ENCODE measurements around the gene IFT80. TPM values are rescaled to one million over a fixed set of nuclear protein-coding genes. Genes with fewer than 3 reads are reported as not detected.

Gene IFT80
- polyA plus RNA-seq, 1 of the 3 experiments (the other 2 are of a cell fraction) = 10.5 TPM

- Histone ChIP-seq H3K9ac (no peak overlapping the region), H4K20me1 (ENCODE audit: insufficient read depth) (no peaks in the 10 kb centered on the region), H3K4me1 (ENCODE audit: control insufficient read depth in 1 of 2, insufficient read depth in 2 of 2, low read depth in 1 of 2, low read length in 1 of 2) (no peaks in the 10 kb centered on the region), H2AFZ (ENCODE audit: low read depth) (no peak overlapping the region), H3K4me2 (no peak overlapping the region), H3K4me3 (ENCODE audit: low read depth in 2 of 2, low read length in 1 of 2) (no peak overlapping the region), H3K36me3 (replicated peaks in 1 of 2; ENCODE audit: control insufficient read depth in 1 of 2, insufficient read depth in 2 of 2, low read length in 1 of 2) (no peaks in the 10 kb centered on the region), H3F3A (replicated peaks; ENCODE audit: insufficient read depth) (no peaks in the 10 kb centered on the region), H3K79me2 (ENCODE audit: insufficient read depth) (no peaks in the 10 kb centered on the region), H3K27me3 (ENCODE audit: insufficient read depth) (no peaks in the 10 kb centered on the region), H3K9me2 (no peaks in the 10 kb centered on the region), H3K27ac (ENCODE audit: low read depth in 2 of 2, low read length in 1 of 2) (no peak overlapping the region), H3K9me3 (no peaks in the 10 kb centered on the region)
- WGBS (ENCODE audit: low lambda C conversion rate) = 58% methylated on average over 1 of the region's 1 CpG
- ChIA-PET POLR2A (no interaction called here), CTCF (interaction anchor here (1.3 kb wide), 1 partner anchor 10 kb away, joined by 4 read pairs; no protein-coding TSS in a partner anchor)
- no peak for DNase-seq
- TF ChIP-seq REST (IDR thresholded peaks at IDR 0.05; ENCODE audit: low read depth, low read length) (no peak), ZBTB33 (IDR thresholded peaks at IDR 0.05; ENCODE audit: borderline replicate concordance, low read depth) (no peak), MXI1 (IDR thresholded peaks at IDR 0.05; ENCODE audit: low read depth, low read length) (no peak), RXRA (IDR thresholded peaks at IDR 0.05; ENCODE audit: borderline replicate concordance, low read depth) (no peak), CTCF (IDR thresholded peaks at IDR 0.05) (no peak), USF1 (IDR thresholded peaks at IDR 0.05; ENCODE audit: borderline replicate concordance, low read depth) (no peak), MEF2A (IDR thresholded peaks at IDR 0.05; ENCODE audit: borderline replicate concordance, low read depth) (no peak), IRF3 (IDR thresholded peaks at IDR 0.05; ENCODE audit: low read depth, low read length) (no peak), NFIC (IDR thresholded peaks at IDR 0.05; ENCODE audit: borderline replicate concordance) (no peak), CHD2 (IDR thresholded peaks at IDR 0.05; ENCODE audit: low read length, partially characterized antibody) (no peak), FOXM1 (IDR thresholded peaks at IDR 0.05; ENCODE audit: low read depth) (no peak)
Measured at GRCh38 chr3:160247766-160248165, 151.3 kb downstream of the IFT80 start.
